ENCODE measurements around the gene UVRAG.
"Not testable (repeated sequence)": the region's sequence is repeated elsewhere in the genome, so short reads cannot be mapped to it uniquely, and the experiment has no call there.

The UVRAG gene

DNA sequence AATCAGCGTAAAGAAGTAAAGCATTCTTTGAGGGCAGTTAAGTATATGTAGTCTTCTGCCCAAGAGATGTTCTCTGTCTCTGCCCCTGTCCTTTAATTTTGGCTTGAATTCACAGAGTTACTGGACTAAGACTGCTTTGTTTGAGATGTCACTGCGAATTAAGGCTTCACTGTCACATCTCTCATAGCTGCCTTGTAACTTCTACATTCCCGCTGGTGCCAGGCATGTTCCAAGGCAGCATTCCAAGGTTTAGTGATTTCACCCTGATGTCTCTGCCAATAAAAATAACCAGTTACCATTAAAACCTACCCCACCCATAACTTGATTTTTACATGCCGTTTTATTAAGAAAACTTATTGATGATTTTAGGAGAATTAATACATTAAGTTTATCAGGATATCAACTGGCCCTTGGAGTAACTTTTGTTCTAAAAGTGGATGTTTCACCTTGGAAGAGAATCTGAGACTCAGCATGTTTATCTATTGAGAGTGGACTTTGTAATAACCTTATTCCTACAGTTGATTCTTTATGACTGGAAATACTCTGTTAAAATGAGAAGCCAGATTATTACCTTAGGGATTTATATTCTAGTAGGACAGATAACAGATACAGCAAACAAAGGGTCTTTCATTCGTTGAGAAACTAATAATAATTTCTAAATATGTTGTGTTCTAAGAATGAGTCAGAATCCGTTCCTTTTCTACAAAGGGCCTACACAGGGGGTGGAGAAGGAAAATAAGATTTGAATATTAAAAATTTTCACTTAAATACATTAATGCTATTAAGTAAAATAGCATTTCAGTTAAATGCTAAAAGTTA is 110.2 kb downstream of the UVRAG start:
- DNase-seq = no peak

DNA sequence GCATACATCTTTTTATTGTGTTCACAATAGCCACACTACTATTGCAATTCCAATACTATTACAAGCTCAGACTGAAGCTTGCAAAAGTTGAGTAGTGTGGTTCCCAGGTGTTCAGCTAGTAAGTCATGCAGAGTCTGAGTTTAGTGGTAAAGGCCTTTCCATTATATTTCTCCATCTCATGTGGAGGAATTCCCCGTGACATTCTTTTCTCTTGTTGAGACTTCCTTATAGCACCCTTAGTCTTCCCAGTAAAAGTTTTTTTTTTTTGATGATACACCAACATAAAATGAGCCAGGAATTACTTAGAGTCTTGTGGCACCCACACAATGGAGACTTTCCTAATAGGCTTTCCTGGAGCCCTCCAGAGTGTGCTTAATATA is 110.8 kb downstream of the UVRAG start:
- DNase-seq = no peak

DNA sequence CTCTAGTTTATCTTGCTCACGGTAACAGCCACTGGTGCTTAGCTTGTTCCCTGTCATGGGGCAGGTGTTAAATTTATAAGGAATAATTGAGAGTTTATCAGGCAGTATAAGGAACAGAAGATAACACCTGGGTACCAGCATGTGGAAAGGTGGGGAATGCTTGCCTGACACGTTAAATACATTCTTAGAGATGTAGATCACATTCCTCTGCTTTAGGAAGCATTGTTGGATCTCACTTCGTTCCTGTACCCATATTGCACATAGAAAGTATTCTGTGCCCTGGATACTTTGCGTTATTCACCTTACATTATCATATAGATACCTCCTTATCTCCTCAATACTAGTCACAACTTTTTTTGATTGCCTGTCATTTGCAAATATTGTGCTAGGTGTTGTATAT is 114.7 kb downstream of the UVRAG start:
- DNase-seq = no peak

DNA sequence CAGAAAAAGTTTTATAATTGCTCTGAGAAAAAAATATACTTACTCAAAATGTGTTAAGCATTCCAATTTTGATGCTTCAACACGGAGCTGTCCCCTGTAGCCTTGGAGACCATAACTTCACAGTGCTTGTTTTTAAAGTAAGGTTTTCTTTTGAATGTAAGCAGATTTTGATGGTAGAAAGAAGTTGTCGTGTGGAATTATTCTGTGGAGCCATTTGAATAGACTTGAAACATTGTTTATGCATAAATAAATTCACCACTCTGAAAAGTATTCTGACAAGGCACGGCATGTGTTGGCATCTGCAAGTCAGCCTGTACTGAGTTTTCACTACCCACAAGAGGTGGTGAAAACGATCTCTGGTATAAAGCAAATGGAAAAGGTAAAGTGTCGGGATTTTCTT is 115.5 kb downstream of the UVRAG start:
- DNase-seq = no peak

DNA sequence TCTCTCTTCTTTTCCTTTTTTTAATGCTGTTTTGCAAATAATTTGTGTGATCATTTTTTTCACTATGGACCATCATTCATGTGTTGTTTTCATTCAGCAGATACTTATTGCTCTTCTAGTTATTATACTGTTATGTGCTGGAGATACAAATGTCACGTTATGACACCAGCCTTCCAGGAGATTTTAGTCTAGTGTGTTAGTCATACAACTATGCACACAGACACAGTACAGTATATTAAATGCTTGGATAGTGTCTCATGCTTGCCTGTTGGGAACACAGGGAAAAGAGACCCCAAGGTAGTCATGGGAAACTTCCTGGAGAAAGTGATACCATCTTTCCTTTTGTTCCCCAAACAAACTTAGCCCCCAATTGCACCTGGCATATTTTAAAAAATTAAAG is 116.1 kb downstream of the UVRAG start:
- DNase-seq = no peak

DNA sequence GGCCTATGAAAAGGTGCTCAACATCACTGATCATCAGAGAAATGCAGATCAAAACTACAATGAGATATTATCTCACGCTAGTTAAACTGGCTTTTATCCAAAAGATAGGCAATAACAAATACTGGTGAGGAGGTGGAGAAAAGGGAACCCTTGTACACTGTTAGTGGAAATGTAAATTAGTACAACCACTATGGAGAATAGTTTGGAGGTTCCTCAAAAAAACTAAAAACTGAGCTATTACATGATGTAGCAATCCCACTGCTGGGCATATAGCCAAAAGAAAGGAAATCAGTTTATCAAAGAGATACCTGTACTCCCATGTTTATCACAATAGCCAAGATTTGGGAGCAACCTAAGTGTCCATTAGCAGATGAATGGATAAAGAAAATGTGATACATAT is 118.7 kb downstream of the UVRAG start:
- not testable (repeated sequence) for DNase-seq

DNA sequence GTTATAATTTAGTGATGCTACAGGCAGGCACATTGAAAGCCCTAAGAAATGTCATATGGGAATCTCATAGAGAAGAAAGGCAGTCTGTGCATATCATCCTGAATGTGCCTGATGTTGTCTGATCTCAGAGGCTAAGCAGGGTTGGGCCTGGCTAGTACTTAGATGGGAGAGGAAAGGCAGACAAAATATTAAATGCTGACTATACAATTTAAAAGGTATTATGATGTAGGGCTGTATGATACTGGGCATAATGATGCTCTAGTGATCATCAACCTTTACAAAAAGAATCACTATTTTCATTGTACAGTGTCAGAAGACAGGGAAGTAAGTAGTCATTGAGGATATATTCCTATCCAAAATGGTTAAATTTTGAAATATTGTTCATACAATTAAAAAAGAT is 119.8 kb downstream of the UVRAG start:
- no peak for DNase-seq

DNA sequence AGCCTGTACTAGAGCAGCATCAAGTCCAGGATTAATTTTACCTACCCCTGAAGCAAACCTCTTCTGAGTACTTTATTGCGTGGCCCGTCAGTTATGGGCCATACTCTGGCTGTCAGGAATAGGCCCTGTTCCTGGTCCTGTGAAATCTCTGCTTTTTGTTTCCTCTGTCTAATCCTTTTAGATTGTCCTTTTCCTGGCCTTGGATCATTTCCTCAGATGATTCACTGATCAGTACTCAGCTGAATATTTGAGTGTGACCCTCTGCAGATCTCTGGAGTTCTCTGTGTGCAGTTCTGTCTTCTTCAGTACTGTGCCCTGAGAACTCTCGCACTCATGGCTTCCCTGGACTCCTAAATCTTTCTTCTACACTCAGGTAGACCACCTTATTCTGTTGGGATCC is 123.5 kb downstream of the UVRAG start:
- DNase-seq = no peak

DNA sequence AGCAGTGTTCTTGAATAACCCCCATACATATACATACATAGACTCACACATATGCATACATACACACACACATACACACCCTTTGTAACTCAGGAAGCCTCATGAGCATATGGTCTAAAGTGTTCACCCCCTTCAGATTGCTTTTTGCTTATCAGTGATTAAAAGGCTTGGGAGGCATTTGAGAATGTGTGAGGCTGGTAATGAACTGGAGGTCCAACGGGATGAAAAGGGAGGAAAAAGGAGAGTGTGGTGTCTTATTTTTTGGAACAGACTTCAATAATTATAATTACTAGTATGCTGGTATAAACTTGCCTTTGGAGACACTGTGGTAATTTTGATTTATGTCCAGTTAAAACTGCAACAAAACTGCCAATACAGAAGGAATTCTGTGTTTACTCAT is 124.5 kb downstream of the UVRAG start:
- DNase-seq = no peak

DNA sequence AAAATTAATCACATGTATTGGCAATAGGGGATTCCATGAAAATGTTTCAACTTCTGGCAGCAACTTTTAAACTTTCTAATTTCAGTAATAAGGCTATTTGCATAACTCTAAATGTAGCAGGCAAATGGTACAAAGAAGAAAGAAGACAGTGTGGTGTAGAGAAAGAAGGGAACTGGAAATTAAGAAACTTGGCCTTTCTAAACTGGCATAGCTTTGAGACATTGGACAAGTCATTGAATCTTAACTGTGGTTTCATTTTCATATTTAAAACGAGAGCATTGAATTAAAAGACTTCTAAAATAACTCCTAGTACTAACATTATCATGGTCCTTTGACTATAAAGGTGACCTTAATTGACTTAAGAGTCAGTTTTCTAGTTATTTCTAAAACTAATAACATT is 125.0 kb downstream of the UVRAG start:
- no peak for DNase-seq

DNA sequence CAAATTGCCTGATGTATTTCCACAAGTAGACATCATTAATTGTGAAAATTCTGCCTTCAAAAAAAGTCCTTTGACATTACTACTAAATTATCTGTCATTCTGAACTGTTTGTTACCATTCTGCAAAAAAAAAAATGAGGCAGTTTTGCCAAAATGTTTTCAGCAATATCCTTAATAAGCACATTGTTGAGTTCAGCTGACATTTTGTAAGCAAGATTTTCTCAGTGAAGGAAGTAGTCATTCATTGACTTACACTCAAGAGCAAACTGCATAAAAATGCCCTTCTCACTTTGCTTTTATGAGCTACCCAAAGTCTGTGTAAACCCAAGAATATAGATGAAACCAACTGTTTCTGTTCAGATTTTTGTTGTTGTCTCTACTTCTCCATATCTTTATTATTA is 125.9 kb downstream of the UVRAG start:
- no peak for DNase-seq

DNA sequence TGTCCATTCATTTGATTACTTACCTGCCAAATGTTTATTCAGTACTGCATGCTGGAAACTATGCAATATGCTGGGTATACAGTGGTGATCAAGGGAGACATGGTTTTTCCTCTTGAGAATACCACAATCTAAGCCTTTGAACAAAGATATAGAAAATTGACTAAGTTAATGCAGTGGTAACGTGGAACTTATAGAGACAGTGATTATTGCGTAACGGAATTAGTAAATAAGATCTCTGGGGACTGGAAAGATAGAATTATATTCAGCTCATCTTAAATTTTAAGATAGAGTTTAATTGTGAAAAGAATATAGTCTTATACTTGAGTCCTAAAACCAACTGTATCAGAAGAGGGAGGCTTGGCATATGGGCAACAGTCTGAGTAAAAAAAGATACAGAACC is 129.5 kb downstream of the UVRAG start:
- DNase-seq = no peak

DNA sequence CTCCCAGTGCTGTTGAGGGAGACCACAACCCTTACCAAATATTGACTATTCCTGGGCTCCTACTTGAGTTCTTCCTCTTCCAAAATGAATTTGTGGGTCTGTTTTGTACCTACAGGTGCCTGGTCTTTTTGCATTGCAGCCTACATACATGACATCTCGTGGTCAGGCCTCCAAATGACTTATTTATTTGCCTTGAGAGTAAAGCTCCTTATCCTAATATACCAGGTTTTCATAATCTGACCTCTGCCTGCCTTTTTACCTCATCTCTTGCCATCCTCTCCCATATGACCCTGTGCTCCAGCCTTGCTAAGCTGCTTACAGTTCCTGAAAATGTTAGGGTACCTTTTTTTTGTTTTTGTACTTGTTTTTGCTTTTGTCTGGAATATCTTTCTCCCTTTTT is 130.4 kb downstream of the UVRAG start:
- no peak for DNase-seq

DNA sequence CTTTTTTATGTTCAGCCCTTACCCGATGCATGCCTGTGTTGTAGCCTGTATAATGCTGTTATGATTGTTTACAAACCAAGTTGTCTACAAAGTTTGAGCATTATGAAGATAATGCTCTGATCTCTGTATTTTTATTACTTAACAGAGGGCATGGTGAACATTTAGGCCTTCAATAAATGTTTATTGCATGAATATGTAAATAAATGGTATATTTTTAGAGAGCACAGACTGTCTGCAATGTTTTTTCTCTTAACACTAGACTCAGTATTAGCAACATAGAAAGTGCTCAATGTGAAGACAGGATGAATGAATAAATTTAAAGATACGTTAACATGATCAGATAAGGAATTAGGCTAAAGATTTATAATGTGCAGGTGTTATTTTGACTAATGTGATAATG is 130.9 kb downstream of the UVRAG start:
- no peak for DNase-seq

DNA sequence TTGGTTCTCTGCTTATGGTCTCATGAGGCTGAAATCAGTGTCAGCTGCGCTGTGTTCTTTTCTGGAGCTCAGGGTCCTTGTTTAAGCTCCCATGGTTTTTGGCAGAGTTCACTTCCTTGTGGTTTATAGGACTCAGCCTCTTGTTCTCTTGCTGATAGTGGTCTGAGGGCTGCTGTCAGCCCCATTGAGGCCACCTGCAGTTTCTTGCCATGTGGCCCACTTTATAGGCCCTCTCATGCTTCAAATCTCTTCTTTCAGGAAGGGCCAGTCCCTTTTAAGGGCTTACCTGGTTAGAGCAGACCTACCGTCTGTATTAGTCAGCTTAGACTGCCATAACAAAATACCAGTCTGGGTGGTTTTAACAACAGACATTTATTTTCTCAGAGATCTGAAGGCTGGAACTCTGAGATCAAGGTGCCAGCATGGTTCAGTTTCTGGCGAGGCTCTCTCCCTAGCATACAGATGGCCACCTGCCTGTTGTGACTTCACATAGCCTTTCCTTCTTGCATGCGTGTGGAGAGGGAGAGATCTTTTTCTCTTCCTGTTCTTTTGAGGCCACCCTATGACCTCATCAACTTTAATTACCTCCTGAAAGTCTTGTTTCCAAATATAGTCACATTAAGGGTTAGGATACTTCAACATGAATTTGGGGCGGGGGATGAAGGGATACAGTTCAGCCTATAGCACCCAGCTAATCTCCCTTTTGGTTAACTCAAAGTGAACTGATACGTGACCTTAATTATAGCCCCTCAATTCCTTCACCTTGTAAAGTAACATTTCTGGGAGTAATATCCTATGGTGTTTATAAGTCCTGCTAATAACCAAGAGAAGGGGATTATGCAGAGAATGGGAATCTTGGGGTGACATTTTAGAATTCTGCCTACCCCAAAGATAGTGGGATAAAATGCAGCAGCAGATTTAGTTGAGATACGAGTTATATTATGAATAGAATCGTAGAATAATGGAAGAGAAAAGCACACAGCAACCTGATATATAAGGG is 131.8 kb downstream of the UVRAG start:
- DNase-seq = no peak

DNA sequence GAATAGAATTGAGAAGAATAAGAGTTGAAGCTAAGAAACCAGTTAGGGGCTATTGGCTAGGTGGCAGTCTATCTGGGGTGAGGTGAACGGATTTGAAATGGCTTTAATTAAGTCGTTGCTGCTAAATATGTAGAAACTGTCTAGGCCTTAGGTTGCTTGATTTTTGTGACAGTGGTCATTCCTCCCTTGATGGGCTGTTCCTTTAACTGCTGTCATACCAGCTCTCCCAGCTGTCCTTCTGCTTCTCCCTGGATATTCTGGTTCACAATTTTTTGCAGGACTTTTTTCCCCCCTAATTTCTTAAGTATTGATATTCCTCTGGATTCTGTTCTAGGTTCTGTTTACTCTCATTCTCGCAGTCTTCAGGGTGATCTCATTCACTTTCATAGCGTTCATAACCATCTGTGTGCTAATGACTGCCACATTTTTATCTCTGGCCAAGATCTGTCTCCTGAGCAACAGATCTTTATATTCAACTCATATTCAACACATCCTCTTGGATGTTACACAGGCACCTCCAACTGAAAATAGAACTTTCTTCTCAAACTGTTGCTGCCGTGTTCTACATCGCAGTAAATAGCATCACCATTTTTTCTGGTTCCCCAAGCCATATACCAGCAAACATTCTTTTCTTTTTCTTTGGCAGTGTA is 134.1 kb downstream of the UVRAG start:
- DNase-seq = no peak

DNA sequence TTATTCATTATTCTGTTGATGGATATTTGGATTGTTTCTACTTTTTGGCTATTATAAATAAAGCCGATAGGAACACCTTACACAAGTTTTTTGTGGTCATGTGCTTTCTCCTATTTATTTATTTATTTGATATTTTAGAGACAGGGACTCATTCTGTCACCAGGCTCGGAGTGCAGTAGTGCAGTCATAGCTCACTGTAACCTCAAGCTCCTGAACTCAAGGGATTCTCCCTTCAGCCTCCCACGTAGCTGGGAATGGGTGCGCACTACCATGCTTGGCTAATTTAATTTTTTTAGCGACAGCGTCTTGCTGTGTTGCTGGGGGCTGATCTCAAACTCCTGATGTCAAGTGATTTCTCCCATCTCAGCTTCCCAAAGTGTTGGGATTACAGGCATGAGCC is 135.1 kb downstream of the UVRAG start:
- DNase-seq = no peak

DNA sequence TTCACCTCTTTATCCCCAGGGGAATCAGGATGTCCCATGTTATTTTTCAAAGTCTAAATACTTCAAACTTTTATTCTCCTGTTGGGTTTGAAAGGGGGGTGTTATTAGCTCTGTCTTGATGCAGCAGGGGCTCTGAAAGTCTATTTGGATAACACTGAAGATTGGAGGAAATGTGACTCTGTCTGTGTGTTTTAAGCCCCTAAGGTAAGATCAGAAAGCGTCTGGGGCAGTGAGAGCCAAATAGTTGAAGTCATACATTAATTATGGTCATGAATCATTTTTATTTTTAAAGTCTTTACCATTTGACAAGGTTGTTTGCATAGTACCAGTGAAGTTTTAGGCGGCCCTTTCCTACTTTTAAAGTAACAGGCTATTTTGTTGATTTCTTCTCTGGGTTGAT is 139.0 kb downstream of the UVRAG start:
- DNase-seq = no peak

DNA sequence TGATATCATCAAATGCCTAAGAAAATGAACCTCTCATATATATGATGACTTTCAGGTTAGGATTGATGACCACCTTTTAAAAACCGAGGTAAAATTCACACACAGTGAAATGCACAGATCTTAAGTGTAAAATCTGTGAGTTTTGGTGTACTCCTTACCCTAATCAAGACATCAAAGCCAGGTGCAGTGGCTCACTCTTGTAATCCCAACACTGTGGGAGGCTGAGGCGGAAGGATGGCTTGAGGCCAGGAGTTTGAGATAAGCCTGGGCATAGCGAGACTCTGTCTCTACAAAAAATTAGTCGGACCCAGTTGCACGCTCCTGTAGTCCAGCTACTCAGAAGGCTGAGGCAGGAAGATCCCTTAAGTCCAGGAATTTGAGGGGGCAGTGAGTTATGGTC is 140.4 kb downstream of the UVRAG start:
- no peak for DNase-seq

DNA sequence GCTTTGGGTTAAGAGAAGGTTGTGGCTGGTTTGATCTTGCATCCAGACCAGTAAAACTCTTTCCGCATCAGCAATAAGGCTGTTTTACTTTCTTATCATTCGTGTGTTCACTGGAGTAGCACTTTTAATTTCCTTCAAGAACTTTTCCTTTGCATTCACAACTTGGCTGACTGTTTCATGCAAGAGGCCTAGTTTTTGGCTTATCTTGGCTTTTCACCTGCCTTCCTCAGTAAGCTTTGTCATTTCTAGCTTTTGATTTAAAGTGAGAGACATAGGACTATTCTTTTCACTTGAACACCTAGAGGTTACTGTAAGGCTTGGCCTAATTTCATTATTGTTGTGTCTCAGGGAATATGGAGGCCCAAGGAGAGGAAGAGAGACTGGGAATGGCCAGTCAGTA is 144.5 kb downstream of the UVRAG start:
- DNase-seq = no peak

DNA sequence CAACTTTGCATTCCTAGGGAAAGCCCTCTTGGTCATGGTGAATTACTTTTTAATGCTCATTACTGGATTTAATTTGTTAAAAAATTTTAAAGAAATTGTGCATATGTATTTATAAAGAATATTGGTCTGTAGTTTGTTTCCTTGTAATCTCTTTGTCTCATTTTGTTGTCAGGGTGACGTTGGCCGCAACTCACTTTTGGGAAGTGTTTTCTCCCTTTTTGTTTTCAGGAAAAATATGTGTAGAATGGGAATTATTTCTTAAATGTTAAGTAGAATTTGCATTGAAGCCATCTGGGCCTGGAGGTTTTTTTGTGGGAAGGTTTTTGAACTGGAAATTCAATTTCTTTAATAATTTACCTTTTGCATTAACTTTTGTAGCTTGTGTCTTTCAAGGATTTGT is 149.1 kb downstream of the UVRAG start:
- no peak for DNase-seq

DNA sequence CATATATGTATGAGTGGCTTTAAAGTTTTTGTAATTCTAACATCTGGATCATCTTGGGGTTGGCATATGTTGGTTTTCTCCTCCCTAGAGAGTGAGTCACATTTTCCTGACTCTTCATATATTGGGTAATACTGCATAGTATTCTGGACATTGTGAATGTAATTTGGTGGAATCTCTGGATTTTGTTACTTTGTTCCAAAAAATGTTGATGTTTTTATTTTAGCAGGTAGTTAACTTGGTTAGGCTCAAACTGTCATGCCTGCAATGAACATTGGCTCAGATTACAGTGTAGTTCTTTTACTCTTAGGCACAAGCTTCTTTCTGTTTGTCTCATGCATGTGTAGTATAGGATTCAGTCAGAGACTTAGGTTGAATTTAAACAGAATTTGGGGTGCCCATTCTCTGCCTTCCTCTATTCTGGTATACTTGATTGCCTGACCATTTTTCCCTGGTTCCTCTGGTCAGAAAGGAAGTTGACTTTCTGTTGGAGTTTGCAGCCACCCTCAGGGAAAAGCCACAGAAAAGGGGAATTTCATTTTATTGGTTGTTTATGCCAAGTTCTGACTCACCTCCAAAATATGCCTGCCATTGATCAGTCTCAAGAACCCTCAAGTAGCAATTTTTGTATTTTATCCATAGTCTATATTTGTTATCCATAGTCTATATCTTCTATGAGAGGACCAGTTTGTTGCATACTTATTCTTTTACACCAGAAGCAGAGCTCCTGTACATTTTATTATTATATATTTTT is 151.7 kb downstream of the UVRAG start:
- no peak for DNase-seq
